ENCODE results near the gene ABCF3. TPM values are rescaled to one million over a fixed set of nuclear protein-coding genes. Genes with fewer than 3 reads are reported as not detected.

Gene ABCF3
- total and polyA plus RNA-seq, 2 of the 13 experiments (the other 11 are each of a cell fraction or from before 2014, with no cell fraction given): 38.8 to 46.5 TPM

GRCh38 chr3:184156522-184156955 is 29.5 kb upstream of the ABCF3 start (continued):
- no peak for TF ChIP-seq CERS6 (CRISPR knock-in tag; IDR thresholded peaks at IDR 0.05)
- TF ChIP-seq ZSCAN20 (CRISPR knock-in tag; IDR thresholded peaks at IDR 0.05; ENCODE audit: borderline replicate concordance): no peak
- TF ChIP-seq SATB2 (CRISPR knock-in tag; IDR thresholded peaks at IDR 0.05): no peak
- no peak for TF ChIP-seq ZNF781 (CRISPR knock-in tag; IDR thresholded peaks at IDR 0.05; ENCODE audit: borderline replicate concordance, not compliant biosample characterization)
- no peak for TF ChIP-seq ZNF746 (CRISPR knock-in tag; IDR thresholded peaks at IDR 0.05)
- no peak for TF ChIP-seq CC2D1A (CRISPR knock-in tag; IDR thresholded peaks at IDR 0.05)
- no peak for TF ChIP-seq POLR2G (IDR thresholded peaks at IDR 0.05; ENCODE audit: low read depth, low read length)
- TF ChIP-seq ZNF598 (CRISPR knock-in tag; IDR thresholded peaks at IDR 0.05; ENCODE audit: borderline replicate concordance): 0 out of 2 replicates have a peak, but pooled peaks have one; percentile 44
- TF ChIP-seq XRCC5 (optimal IDR thresholded peaks at IDR 0.05; ENCODE audit: low read length): no peak
- TF ChIP-seq RBAK (CRISPR knock-in tag; IDR thresholded peaks at IDR 0.05): no peak
- TF ChIP-seq ZNF142 (CRISPR knock-in tag; IDR thresholded peaks at IDR 0.05): no peak
- no peak for TF ChIP-seq ZNF644 (CRISPR knock-in tag; IDR thresholded peaks at IDR 0.05; ENCODE audit: low read depth)
- TF ChIP-seq TMF1 (CRISPR knock-in tag; IDR thresholded peaks at IDR 0.05; ENCODE audit: low read depth): no peak
- TF ChIP-seq ARNT (IDR thresholded peaks at IDR 0.05): no peak
- TF ChIP-seq ZFP82 (CRISPR knock-in tag; IDR thresholded peaks at IDR 0.05; ENCODE audit: borderline replicate concordance): no peak
- TF ChIP-seq TRIM22 (IDR thresholded peaks at IDR 0.05): no peak
- TF ChIP-seq ZNF121 (CRISPR knock-in tag; IDR thresholded peaks at IDR 0.05): no peak
- no peak for TF ChIP-seq ZMAT5 (CRISPR knock-in tag; IDR thresholded peaks at IDR 0.05; ENCODE audit: borderline replicate concordance, low read depth)
- TF ChIP-seq ZZZ3 (CRISPR knock-in tag; IDR thresholded peaks at IDR 0.05; ENCODE audit: borderline replicate concordance): no peak
- TF ChIP-seq MBNL3 (CRISPR knock-in tag; conservative IDR thresholded peaks at IDR 0.05): no peak
- TF ChIP-seq ZNF367 (CRISPR knock-in tag; IDR thresholded peaks at IDR 0.05; ENCODE audit: borderline replicate concordance): no peak
- TF ChIP-seq HIC2 (CRISPR knock-in tag; IDR thresholded peaks at IDR 0.05; ENCODE audit: low read depth): no peak

All from HepG2 (cell line).